ENCODE data around the gene VMO1.

Gene VMO1

GRCh38 chr17:4780325-4780955 is 5.7 kb downstream of the VMO1 start:
- no peak for TF ChIP-seq EZH2 (IDR thresholded peaks at IDR 0.05; ENCODE audit: borderline replicate concordance, low read length)
- TF ChIP-seq CTCF (IDR thresholded peaks at IDR 0.05; ENCODE audit: low read length) = no peak
- Histone ChIP-seq H3K27me3 (ENCODE audit: insufficient read depth, low read length) (peaks cover 19% of the 10 kb centered on the region; the same call in 1 of the 2 replicates), H4K20me1 (ENCODE audit: insufficient read depth, low read length) (no peaks in the 10 kb centered on the region)

GRCh38 chr17:4777969-4778760 is 8.0 kb downstream of the VMO1 start:
- Histone ChIP-seq H3K9ac (ENCODE audit: low read length) (no peak overlapping the region), H3K27ac (ENCODE audit: low read depth, low read length, poor library complexity, severe bottlenecking) (no peak overlapping the region), H3K36me3 (ENCODE audit: insufficient read depth, low read length) (no peaks in the 10 kb centered on the region), H3K4me2 (ENCODE audit: low read length) (no peak overlapping the region), H3K27me3 (ENCODE audit: insufficient read depth, low read length) (peaks cover 19% of the 10 kb centered on the region; the same call in 1 of the 2 replicates), H3F3A (ENCODE audit: insufficient read depth, low read length) (no peaks in the 10 kb centered on the region), H4K20me1 (ENCODE audit: insufficient read depth, low read length) (no peaks in the 10 kb centered on the region), H2AFZ (ENCODE audit: low read length) (no peak overlapping the region), H3K4me3 (ENCODE audit: low read depth, low read length, poor library complexity, severe bottlenecking) (no peak overlapping the region), H3K9me2 (ENCODE audit: low read depth, low read length) (no peaks in the 10 kb centered on the region), H3K9me3 (ENCODE audit: low read length) (no peaks in the 10 kb centered on the region), H3K79me2 (ENCODE audit: insufficient read depth, low read length) (no peaks in the 10 kb centered on the region), H3K4me1 (ENCODE audit: insufficient read depth, low read length, severe bottlenecking) (no peaks in the 10 kb centered on the region)
- TF ChIP-seq CTCF (IDR thresholded peaks at IDR 0.05; ENCODE audit: low read length) = no peak
- TF ChIP-seq EZH2 (IDR thresholded peaks at IDR 0.05; ENCODE audit: borderline replicate concordance, low read length) = no peak

More at GRCh38 chr17:4780325-4780955, 5.7 kb downstream of the VMO1 start:
- no peaks in the 10 kb centered on the region for H3K4me1 ChIP-seq (ENCODE audit: insufficient read depth, low read length, severe bottlenecking)
- no peak overlapping the region for H2AFZ ChIP-seq (ENCODE audit: low read length)
- no peak overlapping the region for H3K4me3 ChIP-seq (ENCODE audit: low read depth, low read length, poor library complexity, severe bottlenecking)
- H3K9ac ChIP-seq (ENCODE audit: low read length) = no peak overlapping the region
- H3K79me2 ChIP-seq (ENCODE audit: insufficient read depth, low read length) = no peaks in the 10 kb centered on the region
- H3K36me3 ChIP-seq (ENCODE audit: insufficient read depth, low read length) = no peaks in the 10 kb centered on the region
- no peaks in the 10 kb centered on the region for H3K9me2 ChIP-seq (ENCODE audit: low read depth, low read length)
- no peaks in the 10 kb centered on the region for H3F3A ChIP-seq (ENCODE audit: insufficient read depth, low read length)
- no peak overlapping the region for H3K4me2 ChIP-seq (ENCODE audit: low read length)
- no peak overlapping the region for H3K27ac ChIP-seq (ENCODE audit: low read depth, low read length, poor library complexity, severe bottlenecking)
- H3K9me3 ChIP-seq (ENCODE audit: low read length) = no peaks in the 10 kb centered on the region

DNA sequence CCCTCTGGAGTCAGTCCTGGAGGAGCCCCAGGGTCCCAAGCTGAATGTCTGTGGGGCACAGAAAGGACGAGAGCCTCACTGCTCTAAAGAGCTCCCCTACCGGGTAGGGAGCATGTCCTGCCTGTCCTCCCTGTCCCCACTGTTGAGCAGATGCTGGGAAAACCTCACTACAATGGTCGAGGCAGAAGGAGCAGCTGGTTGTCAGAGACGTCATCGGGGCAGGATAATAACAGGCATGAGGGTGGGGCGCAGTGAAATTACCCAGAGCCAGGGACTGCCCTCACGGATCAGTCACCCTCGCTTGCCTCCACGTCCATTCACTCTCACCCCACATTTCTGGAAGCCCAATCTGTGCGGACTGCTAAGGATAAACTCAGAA is 13.9 kb downstream of the VMO1 start:
- H3F3A ChIP-seq (ENCODE audit: insufficient read depth, low read length) = no peaks in the 10 kb centered on the region
- H4K20me1 ChIP-seq (ENCODE audit: insufficient read depth, low read length) = no peaks in the 10 kb centered on the region
- no peak overlapping the region for H3K9ac ChIP-seq (ENCODE audit: low read length)
- H2AFZ ChIP-seq (ENCODE audit: low read length) = no peak overlapping the region
- no peaks in the 10 kb centered on the region for H3K9me3 ChIP-seq (ENCODE audit: low read length)
- H3K27me3 ChIP-seq (ENCODE audit: insufficient read depth, low read length) = peaks cover 24% of the 10 kb centered on the region
- no peak overlapping the region for H3K4me3 ChIP-seq (ENCODE audit: low read depth, low read length, poor library complexity, severe bottlenecking)
- no peaks in the 10 kb centered on the region for H3K36me3 ChIP-seq (ENCODE audit: insufficient read depth, low read length)
- no peak overlapping the region for H3K4me2 ChIP-seq (ENCODE audit: low read length)
- no peaks in the 10 kb centered on the region for H3K79me2 ChIP-seq (ENCODE audit: insufficient read depth, low read length)
- no peaks in the 10 kb centered on the region for H3K9me2 ChIP-seq (ENCODE audit: low read depth, low read length)
- no peaks in the 10 kb centered on the region for H3K4me1 ChIP-seq (ENCODE audit: insufficient read depth, low read length, severe bottlenecking)
- TF ChIP-seq CTCF (IDR thresholded peaks at IDR 0.05; ENCODE audit: low read length) = no peak
- H3K27ac ChIP-seq (ENCODE audit: low read depth, low read length, poor library complexity, severe bottlenecking) = no peak overlapping the region

Data from OCI-LY1 (cell line).